ENCODE data around the gene UBAC2. TPM values are rescaled to one million over a fixed set of nuclear protein-coding genes. Genes with fewer than 3 reads are reported as not detected.
A peak's percentile ranks its signal among the peaks of the same experiment; 100 is the strongest.

The UBAC2 gene
- polyA plus RNA-seq, 3 donors: 59.6 to 113 (median 96.7) TPM

- Histone ChIP-seq H3K9me3 (replicated peaks in 1 of 2; ENCODE audit: control insufficient read depth in 1 of 2, insufficient read depth in 1 of 2, low read length in 2 of 2) (no peaks in the 10 kb centered on the region), H3K27ac (ENCODE audit: low read depth in 1 of 2, low read length in 2 of 2) (no peak overlapping the region), H3K4me1 (ENCODE audit: control insufficient read depth in 1 of 2, insufficient read depth in 2 of 2, low read length in 2 of 2) (peaks cover 8 to 10% of the 10 kb centered on the region in 2 donors), H3K4me2 (replicated peaks; ENCODE audit: extremely low read depth, low read length, poor library complexity, severe bottlenecking) (no peak overlapping the region), H3K4me3 (replicated peaks in 1 of 3; ENCODE audit: low read depth in 2 of 3, low read length in 3 of 3) (no peak overlapping the region), H3K9ac (ENCODE audit: insufficient read depth, low read length, poor library complexity, severe bottlenecking) (no peak overlapping the region), H3K27me3 (ENCODE audit: control insufficient read depth in 2 of 2, insufficient read depth in 2 of 2, low read length in 2 of 2) (no peaks in the 10 kb centered on the region), H2AFZ (ENCODE audit: insufficient read depth, low read depth, low read length, poor library complexity, severe bottlenecking) (no peak overlapping the region), H3K36me3 (replicated peaks in 1 of 2; ENCODE audit: control insufficient read depth in 1 of 2, insufficient read depth in 2 of 2, low read length in 2 of 2) (peaks cover 39 to 64% of the 10 kb centered on the region in 2 donors), H4K20me1 (ENCODE audit: insufficient read depth, low read length) (no peaks in the 10 kb centered on the region), H3K79me2 (ENCODE audit: insufficient read depth, low read length) (peaks cover 20% of the 10 kb centered on the region)
- Mint-ChIP-seq H3K27ac (peak overlapping the region in 3 of 7 donors; percentile 41 to 80 (median 47)), H3K4me1 (peaks cover 19% of the 10 kb centered on the region), H3K36me3 (peaks cover 58 to 67% of the 10 kb centered on the region in 2 donors), H3K9me3 (peaks cover 0 to 2% (median 0%) of the 10 kb centered on the region in 7 donors), H3K27me3 (ENCODE audit: low read depth in 3 of 3) (no peaks in the 10 kb centered on the region), H3K4me3 (no peak overlapping the region)
- no peak for DNase-seq
- TF ChIP-seq CTCF (IDR thresholded peaks at IDR 0.05): no peak
- no CpG with 5 or more reads among the region's 3 CpGs for WGBS (ENCODE audit: insufficient coverage)
- intact Hi-C loops (cut with micrococcal nuclease): no loop called here
These were observed 160.5 kb downstream of the UBAC2 start for GRCh38 chr13:99361197-99361596.

- H2AFZ ChIP-seq (ENCODE audit: insufficient read depth, low read depth, low read length, poor library complexity, severe bottlenecking): no peak overlapping the region
- H3K27ac ChIP-seq (ENCODE audit: low read depth in 1 of 2, low read length in 2 of 2): no peak overlapping the region
- Mint-ChIP-seq H3K27me3 (ENCODE audit: low read depth in 3 of 3) (no peaks in the 10 kb centered on the region), H3K9me3 (peaks cover 0 to 2% (median 0%) of the 10 kb centered on the region in 7 donors), H3K4me1 (peaks cover 7% of the 10 kb centered on the region), H3K36me3 (peaks cover 61 to 64% of the 10 kb centered on the region in 2 donors), H3K4me3 (no peak overlapping the region), H3K27ac (peak overlapping the region in 2 of 7 donors; percentile 2 to 26)
- no peaks in the 10 kb centered on the region for H3K27me3 ChIP-seq (ENCODE audit: control insufficient read depth in 2 of 2, insufficient read depth in 2 of 2, low read length in 2 of 2)
- no peak overlapping the region for H3K9ac ChIP-seq (ENCODE audit: insufficient read depth, low read length, poor library complexity, severe bottlenecking)
- intact Hi-C loops (cut with micrococcal nuclease): no loop called here
- WGBS (ENCODE audit: insufficient coverage): no CpG with 5 or more reads among the region's 1 CpG
- no peak for TF ChIP-seq CTCF (IDR thresholded peaks at IDR 0.05)
- DNase-seq: no peak
- H4K20me1 ChIP-seq (ENCODE audit: insufficient read depth, low read length): no peaks in the 10 kb centered on the region
- no peaks in the 10 kb centered on the region for H3K9me3 ChIP-seq (replicated peaks in 1 of 2; ENCODE audit: control insufficient read depth in 1 of 2, insufficient read depth in 1 of 2, low read length in 2 of 2)
- H3K4me3 ChIP-seq (replicated peaks in 1 of 3; ENCODE audit: low read depth in 2 of 3, low read length in 3 of 3): no peak overlapping the region
- H3K36me3 ChIP-seq (replicated peaks in 1 of 2; ENCODE audit: control insufficient read depth in 1 of 2, insufficient read depth in 2 of 2, low read length in 2 of 2): peaks cover 43 to 66% of the 10 kb centered on the region in 2 donors
- peaks cover 23% of the 10 kb centered on the region for H3K79me2 ChIP-seq (ENCODE audit: insufficient read depth, low read length)
- no peak overlapping the region for H3K4me2 ChIP-seq (replicated peaks; ENCODE audit: extremely low read depth, low read length, poor library complexity, severe bottlenecking)
- H3K4me1 ChIP-seq (ENCODE audit: control insufficient read depth in 1 of 2, insufficient read depth in 2 of 2, low read length in 2 of 2): no peaks in the 10 kb centered on the region
These were observed 161.7 kb downstream of the UBAC2 start for GRCh38 chr13:99362362-99362761.

Measured in CD14-positive monocyte (primary cell).